ENCODE measurements around the gene HNMT.

HNMT gene

GRCh38 chr2:137945229-137945628 is 19.0 kb upstream of the HNMT start:
- in situ Hi-C loops (cut with MboI; ENCODE audit: low sequenced_read_pairs) = no loop called here

GRCh38 chr2:137946227-137946626 is 18.0 kb upstream of the HNMT start:
- in situ Hi-C loops (cut with MboI; ENCODE audit: low sequenced_read_pairs) = no loop called here

DNA sequence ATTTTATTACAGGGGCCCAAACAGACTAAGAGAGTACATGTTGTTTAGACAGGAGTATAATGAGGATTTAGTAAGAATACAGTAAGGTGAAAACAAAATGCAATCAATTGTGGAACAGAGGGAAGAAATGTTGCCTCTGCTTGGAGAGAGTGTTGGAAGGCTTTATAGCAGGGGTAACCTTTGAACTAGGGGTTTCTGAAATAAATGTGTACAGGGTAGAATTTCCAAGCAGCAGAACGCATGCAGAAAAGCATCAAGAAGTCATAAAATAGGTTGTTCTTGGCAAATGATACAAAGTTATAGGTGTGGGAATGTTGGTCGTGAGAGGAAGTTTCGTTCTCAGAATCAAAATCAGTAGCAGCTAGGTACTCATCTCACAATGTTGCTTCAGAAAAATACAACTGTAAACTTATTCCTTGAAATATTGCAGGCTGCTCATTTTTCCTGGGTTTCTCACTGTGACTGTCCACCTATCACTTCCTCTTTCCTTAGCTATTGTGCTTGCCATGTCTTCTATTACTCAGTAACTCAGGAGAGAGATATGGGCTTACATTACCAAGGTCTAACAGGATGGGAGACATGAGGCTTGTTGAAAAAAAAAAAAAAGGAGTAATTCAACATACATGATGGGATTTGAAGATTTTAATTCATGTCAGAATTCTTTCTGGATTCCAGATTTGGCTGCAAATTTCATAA is 17.1 kb upstream of the HNMT start:
- in situ Hi-C loops (cut with MboI; ENCODE audit: low sequenced_read_pairs) = no loop called here

- in situ Hi-C loops (cut with MboI; ENCODE audit: low sequenced_read_pairs) = no loop called here
Measured at GRCh38 chr2:137947728-137948336, 16.4 kb upstream of the HNMT start.

GRCh38 chr2:137948894-137949293 is 15.4 kb upstream of the HNMT start:
- in situ Hi-C loops (cut with MboI; ENCODE audit: low sequenced_read_pairs) = no loop called here

- in situ Hi-C loops (cut with MboI; ENCODE audit: low sequenced_read_pairs) = loop anchor here (25.0 kb wide), 1 partner anchor 137 kb away; no protein-coding TSS in a partner anchor
Measured at GRCh38 chr2:137950238-137950637, 14.0 kb upstream of the HNMT start.

DNA sequence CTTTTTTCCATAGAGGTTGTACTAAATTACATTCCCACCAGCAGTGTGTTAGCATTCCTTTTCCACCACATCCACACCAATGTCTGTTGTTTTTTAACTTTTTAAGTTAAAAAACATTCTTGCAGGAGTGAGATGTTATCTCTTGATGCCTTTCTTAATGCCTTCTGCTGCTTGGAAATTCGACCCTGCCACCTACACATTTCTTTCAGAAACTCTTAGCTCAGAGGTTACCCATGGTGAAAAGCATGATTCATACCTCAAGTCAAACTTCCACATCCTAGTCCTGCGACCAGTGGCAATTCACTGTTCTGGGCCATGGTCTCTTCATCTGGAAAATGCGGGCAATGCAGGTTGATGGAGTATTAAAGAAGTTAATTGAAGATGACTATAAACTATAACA is 12.7 kb upstream of the HNMT start:
- in situ Hi-C loops (cut with MboI; ENCODE audit: low sequenced_read_pairs) = loop anchor here (25.0 kb wide), 1 partner anchor 136 kb away; no protein-coding TSS in a partner anchor

GRCh38 chr2:137952586-137953129 is 11.6 kb upstream of the HNMT start:
- in situ Hi-C loops (cut with MboI; ENCODE audit: low sequenced_read_pairs) = loop anchor here (25.0 kb wide), 1 partner anchor 135 kb away; no protein-coding TSS in a partner anchor

- in situ Hi-C loops (cut with MboI; ENCODE audit: low sequenced_read_pairs) = loop anchor here (25.0 kb wide), 1 partner anchor 132 kb away; no protein-coding TSS in a partner anchor
Measured at GRCh38 chr2:137955536-137955935, 8.7 kb upstream of the HNMT start.

DNA sequence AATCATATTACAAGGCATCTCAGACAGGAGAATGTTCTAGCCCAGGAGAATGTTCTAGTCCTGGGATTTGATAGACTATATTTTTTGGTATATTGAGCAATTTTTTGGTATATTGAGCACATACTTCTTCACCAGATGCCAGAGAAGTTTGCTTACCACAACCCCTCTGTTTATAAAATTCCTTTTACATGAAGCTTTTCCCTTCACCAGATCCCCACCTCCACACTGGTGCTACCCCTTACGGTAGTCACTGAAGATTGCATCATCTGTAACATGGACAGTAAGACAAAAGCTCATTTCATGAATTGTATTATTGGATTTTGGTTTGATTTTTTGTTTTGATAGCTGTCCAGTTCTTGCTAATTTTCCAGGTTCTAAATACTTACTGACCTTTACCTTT is 7.2 kb upstream of the HNMT start:
- in situ Hi-C loops (cut with MboI; ENCODE audit: low sequenced_read_pairs) = loop anchor here (25.0 kb wide), 1 partner anchor 130 kb away; no protein-coding TSS in a partner anchor

DNA sequence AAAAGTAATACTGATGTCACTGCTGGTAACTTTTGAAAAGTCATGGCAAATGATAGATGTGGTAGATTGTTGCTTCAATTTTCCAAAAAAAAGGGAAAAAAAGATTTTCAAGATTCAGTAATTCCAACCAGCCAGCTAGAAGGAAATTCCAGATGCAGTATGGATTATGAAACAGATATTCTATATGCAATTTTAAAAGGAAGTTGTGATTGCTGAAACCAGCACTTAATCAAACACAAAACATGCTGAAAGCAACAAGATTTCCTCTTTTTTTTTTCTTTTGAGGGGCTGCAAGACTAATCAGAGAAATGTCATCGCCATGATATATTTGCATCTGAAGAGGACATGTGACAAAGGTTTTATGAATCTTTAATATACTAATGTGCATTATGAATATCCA is 5.1 kb upstream of the HNMT start:
- in situ Hi-C loops (cut with MboI; ENCODE audit: low sequenced_read_pairs) = loop anchor here (25.0 kb wide), 1 partner anchor 128 kb away; no protein-coding TSS in a partner anchor

GRCh38 chr2:137960223-137960622 is 4.0 kb upstream of the HNMT start:
- in situ Hi-C loops (cut with MboI; ENCODE audit: low sequenced_read_pairs) = loop anchor here (25.0 kb wide), 1 partner anchor 127 kb away; no protein-coding TSS in a partner anchor

- in situ Hi-C loops (cut with MboI; ENCODE audit: low sequenced_read_pairs) = loop anchor here (25.0 kb wide), 1 partner anchor 126 kb away; no protein-coding TSS in a partner anchor
Measured at GRCh38 chr2:137961602-137962001, 2.7 kb upstream of the HNMT start.

- in situ Hi-C loops (cut with MboI; ENCODE audit: low sequenced_read_pairs) = loop anchor here (25.0 kb wide), 1 partner anchor 124 kb away; no protein-coding TSS in a partner anchor
Measured at GRCh38 chr2:137963535-137964065, 673 bp upstream of the HNMT start.

DNA sequence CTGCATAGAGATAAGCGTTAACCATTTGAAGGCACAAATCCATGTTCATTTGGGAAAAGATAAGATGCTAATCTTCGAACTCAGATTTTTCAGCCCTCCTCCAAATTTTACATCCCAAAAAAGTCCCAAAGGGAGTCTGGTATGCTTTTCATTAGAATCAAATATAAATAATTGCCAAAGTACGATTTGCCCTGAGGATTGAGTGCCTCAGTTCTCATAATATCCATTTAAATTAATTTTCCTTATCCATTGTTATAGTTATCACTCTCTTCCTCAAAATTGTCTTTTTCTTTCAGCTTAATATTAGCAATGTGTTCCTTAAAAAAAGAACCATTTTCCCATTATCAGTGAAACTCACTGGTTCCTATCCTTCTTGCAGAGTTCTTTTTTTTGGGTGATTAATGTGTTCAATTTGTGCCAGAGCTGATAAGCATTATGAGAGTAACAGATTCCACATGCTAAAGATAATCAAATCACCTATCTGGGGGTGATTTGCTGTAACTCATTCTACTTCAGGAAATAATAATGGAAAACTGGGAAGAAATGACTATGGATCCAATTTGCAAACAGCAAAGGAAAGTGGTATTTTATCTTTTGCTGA is 686 bp downstream of the HNMT start:
- in situ Hi-C loops (cut with MboI; ENCODE audit: low sequenced_read_pairs) = loop anchor here (25.0 kb wide), 1 partner anchor 122 kb away; no protein-coding TSS in a partner anchor

- in situ Hi-C loops (cut with MboI; ENCODE audit: low sequenced_read_pairs) = loop anchor here (25.0 kb wide), 1 partner anchor 121 kb away; no protein-coding TSS in a partner anchor
Measured at GRCh38 chr2:137966043-137966442, 1.8 kb downstream of the HNMT start.

DNA sequence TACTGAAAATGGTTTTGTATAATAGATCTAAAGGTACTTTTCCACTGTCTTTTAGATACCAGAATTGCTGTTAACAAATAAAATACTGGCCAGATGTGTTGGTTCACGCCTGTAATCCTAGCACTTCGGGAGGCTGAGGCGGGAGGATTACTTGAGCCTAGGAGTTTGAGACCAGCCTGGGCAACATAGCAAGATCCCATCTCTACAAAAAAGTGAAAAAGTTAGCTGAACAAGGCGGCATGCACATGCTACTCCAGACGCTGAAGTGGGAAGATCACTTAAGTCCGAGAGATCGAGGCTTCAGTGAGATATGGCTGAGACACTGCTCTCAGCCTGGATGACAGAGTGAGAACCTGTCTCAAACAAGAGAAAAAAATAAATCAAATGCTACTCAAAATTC is 2.8 kb downstream of the HNMT start:
- in situ Hi-C loops (cut with MboI; ENCODE audit: low sequenced_read_pairs) = loop anchor here (25.0 kb wide), 1 partner anchor 120 kb away; no protein-coding TSS in a partner anchor

- in situ Hi-C loops (cut with MboI; ENCODE audit: low sequenced_read_pairs) = loop anchor here (25.0 kb wide), 1 partner anchor 119 kb away; no protein-coding TSS in a partner anchor
Measured at GRCh38 chr2:137968477-137969417, 4.5 kb downstream of the HNMT start.

- in situ Hi-C loops (cut with MboI; ENCODE audit: low sequenced_read_pairs) = loop anchor here (25.0 kb wide), 1 partner anchor 118 kb away; no protein-coding TSS in a partner anchor
Measured at GRCh38 chr2:137969418-137969765, 5.1 kb downstream of the HNMT start.

DNA sequence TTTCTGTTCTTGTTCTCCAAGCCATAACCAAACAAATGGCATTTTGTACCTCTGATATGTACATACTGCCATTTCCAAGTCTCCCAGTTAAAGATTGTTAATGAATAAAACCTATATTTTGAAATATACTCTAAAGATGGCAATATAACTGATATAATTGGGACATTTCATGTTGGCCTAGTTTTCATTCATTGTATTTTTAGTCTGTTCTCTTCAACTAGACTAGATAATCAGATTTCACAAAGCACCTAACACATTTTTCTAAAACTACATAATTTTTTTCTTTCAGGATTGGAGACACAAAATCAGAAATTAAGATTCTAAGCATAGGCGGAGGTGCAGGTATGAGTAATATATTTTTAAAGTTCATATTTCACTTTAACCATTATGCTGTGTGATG is 5.6 kb downstream of the HNMT start:
- in situ Hi-C loops (cut with MboI; ENCODE audit: low sequenced_read_pairs) = loop anchor here (25.0 kb wide), 1 partner anchor 117 kb away; no protein-coding TSS in a partner anchor

All from HL-60/S4 treated with retinoic acid at 250 ng/mL for 4 days and 3 days (cell line).